K562 (cell line): ENCODE measurements around the gene TMEM208. TPM values are rescaled to one million over a fixed set of nuclear protein-coding genes. Genes with fewer than 3 reads are reported as not detected.
A peak's percentile ranks its signal among the peaks of the same experiment; 100 is the strongest.

ENCODE experiments used
- ADNP ChIP-seq: fragments of 200-800 bp; sonication (Bioruptor generic); IDR thresholded peaks from 2 replicates; pipeline ENCODE4 v1.6.1; 2016; ENCODE audit warnings: missing genetic modification characterization, missing compliant biosample characterization
- DACH1 ChIP-seq: fragments of 450-650 bp; IDR thresholded peaks from 2 replicates; pipeline ENCODE4 v1.6.1; 2018; ENCODE audit not compliant: partially characterized antibody
- EZH2 ChIP-seq: IDR thresholded peaks from 2 replicates; pipeline ENCODE4 v1.6.1; 2012; ENCODE audit warnings: low read depth, mild to moderate bottlenecking, inconsistent platforms, low read length, borderline replicate concordance
- FOXP1 ChIP-seq: sonication (generic); formaldehyde crosslinking; IDR thresholded peaks from 2 replicates; pipeline ENCODE4 v1.8.0; 2022; ENCODE audit warnings: mild to moderate bottlenecking, missing genetic modification reagents
- GABPB2 ChIP-seq: fragments of 250-450 bp; sonication (Bioruptor Pico); conservative IDR thresholded peaks from 2 replicates; pipeline ENCODE4 v1.5.1; 2021; ENCODE audit warnings: mild to moderate bottlenecking
- HDGF ChIP-seq: fragments of 450-650 bp; IDR thresholded peaks from 2 replicates; pipeline ENCODE4 v1.6.1; 2016
- HNRNPL ChIP-seq: fragments of 200-400 bp; formaldehyde crosslinking; IDR thresholded peaks from 2 replicates; pipeline ENCODE4 v1.6.1; 2017; ENCODE audit warnings: low read depth, mild to moderate bottlenecking, low read length
- KAT7 ChIP-seq: sonication (generic); formaldehyde crosslinking; IDR thresholded peaks from 2 replicates; pipeline ENCODE4 v1.8.0; 2022; ENCODE audit warnings: missing genetic modification reagents, mild to moderate bottlenecking, borderline replicate concordance
- KDM5B ChIP-seq: fragments of 200-600 bp; sonication (generic); IDR thresholded peaks from 2 replicates; pipeline ENCODE4 v1.6.1; 2012; ENCODE audit warnings: low read depth, mild to moderate bottlenecking, moderate library complexity, low read length, control low read depth, inconsistent platforms; ENCODE audit not compliant: insufficient replicate concordance
- NFIX ChIP-seq: fragments of 250-450 bp; sonication (Bioruptor Pico); IDR thresholded peaks from 2 replicates; pipeline ENCODE4 v1.4.0; 2020; ENCODE audit warnings: low read depth, mild to moderate bottlenecking, moderate library complexity
- POLR2AphosphoS2 ChIP-seq: IDR thresholded peaks from 2 replicates; pipeline ENCODE4 v1.6.1; 2012; ENCODE audit warnings: low read length, improper control_type of control experiment
- POLR2B ChIP-seq: fragments of 450-650 bp; IDR thresholded peaks from 2 replicates; pipeline ENCODE4 v1.6.1; 2018; ENCODE audit warnings: low read depth; ENCODE audit not compliant: partially characterized antibody
- POLR2H ChIP-seq: IDR thresholded peaks from 2 replicates; pipeline ENCODE4 v1.6.1; 2016; ENCODE audit warnings: missing genetic modification characterization, low read depth, mild to moderate bottlenecking, control low read depth, missing compliant biosample characterization, moderate library complexity
- POLR3G ChIP-seq: IDR thresholded peaks from 2 replicates; pipeline ENCODE4 v1.6.1; 2011; ENCODE audit not compliant: insufficient read length, insufficient replicate concordance; ENCODE audit errors: extremely low read depth
- RBFOX2 ChIP-seq: fragments of 200-400 bp; formaldehyde crosslinking; IDR thresholded peaks from 2 replicates; pipeline ENCODE4 v1.6.1; 2017; ENCODE audit warnings: low read depth, mild to moderate bottlenecking, low read length, moderate library complexity
- RFX7 ChIP-seq: fragments of 250-450 bp; sonication (Bioruptor Pico); IDR thresholded peaks from 2 replicates; pipeline ENCODE4 v1.5.1; 2021; ENCODE audit warnings: mild to moderate bottlenecking
- RUNX1 ChIP-seq: sonication (generic); IDR thresholded peaks from 2 replicates; pipeline ENCODE4 v1.6.1; 2016; ENCODE audit warnings: antibody characterized with exemption, low read depth
- SMARCE1 ChIP-seq: fragments of 450-650 bp; IDR thresholded peaks from 2 replicates; pipeline ENCODE4 v1.7.1; 2016; ENCODE audit warnings: mild to moderate bottlenecking
- SNIP1 ChIP-seq: fragments of 450-650 bp; IDR thresholded peaks from 2 replicates; pipeline ENCODE4 v1.7.1; 2017; ENCODE audit warnings: low read depth, mild to moderate bottlenecking
- TCF3 ChIP-seq: sonication (generic); formaldehyde crosslinking; IDR thresholded peaks from 2 replicates; pipeline ENCODE4 v1.4.0; 2020; ENCODE audit warnings: mild to moderate bottlenecking, missing genetic modification reagents
- TEAD2 ChIP-seq: fragments of 450-650 bp; IDR thresholded peaks from 2 replicates; pipeline ENCODE4 v1.6.1; 2016; ENCODE audit warnings: missing genetic modification characterization, control low read depth, missing compliant biosample characterization
- ZBTB7A ChIP-seq: IDR thresholded peaks from 2 replicates; pipeline ENCODE4 v1.6.1; 2011; ENCODE audit warnings: low read depth, mild to moderate bottlenecking, low read length, moderate library complexity, borderline replicate concordance; ENCODE audit not compliant: control insufficient read depth
- ZNF121 ChIP-seq: sonication (generic); formaldehyde crosslinking; conservative IDR thresholded peaks from 2 replicates; pipeline ENCODE4 v1.8.0; 2022; ENCODE audit warnings: missing genetic modification reagents
- ZNF431 ChIP-seq: sonication (generic); formaldehyde crosslinking; IDR thresholded peaks from 2 replicates; pipeline ENCODE4 v1.8.0; 2022; ENCODE audit warnings: mild to moderate bottlenecking, missing genetic modification reagents
- ZNF445 ChIP-seq: fragments of 250-450 bp; sonication (Bioruptor Pico); IDR thresholded peaks from 2 replicates; pipeline ENCODE4 v1.4.0; 2020; ENCODE audit warnings: low read depth, mild to moderate bottlenecking, moderate library complexity
- ZNF655 ChIP-seq: fragments of 250-450 bp; sonication (Bioruptor Pico); IDR thresholded peaks from 2 replicates; pipeline ENCODE4 v1.5.0; 2021
- ZNF780A ChIP-seq: fragments of 250-450 bp; sonication (Bioruptor Pico); IDR thresholded peaks from 2 replicates; pipeline ENCODE4 v1.5.0; 2021; ENCODE audit warnings: mild to moderate bottlenecking
- polyA plus RNA-seq, 8 experiments: library from polyadenylated mRNA; depleted of rRNA in 4 of 8; stranded (reverse) in 5 of 8; unstranded in 3 of 8; fragments of >200 nt; fragmentation: Nextera tagmentation in 2 of 8; fragmentation: Illumina TruSeq in 1 of 8; extraction: Ambion mirVana in 2 of 8; extraction: Trizol in 1 of 8; gene quantifications; 2 replicates each; pipeline versions ENCODE4 v1.2.1 to v1.2.3, GENCODE V29; 2011 to 2014; ENCODE audit warnings: inconsistent platforms in 1 of 8, missing spikeins in 1 of 8
- total RNA-seq, 7 experiments: library from RNA; depleted of rRNA in 6 of 7; stranded (reverse); fragments of >200 nt in 6 of 7; fragmentation: Illumina TruSeq in 2 of 7; extraction: Trizol in 2 of 7; gene quantifications; 2 replicates each; pipeline versions ENCODE4 v1.2.1 to v1.2.3, GENCODE V29; 2011 to 2021; ENCODE audit warnings: low replicate concordance in 1 of 7
- TF ChIP-seq, protein P1 (sequence below): fragments of 450-650 bp; IDR thresholded peaks from 2 replicates; pipeline ENCODE4 v1.6.1; 2016; ENCODE audit warnings: missing biosample characterization, missing genetic modification characterization

TMEM208 gene
- total and polyA plus RNA-seq, 9 of the 15 experiments (the other 6 are each of a cell fraction or from before 2014, with no cell fraction given) = 31.8 to 239 (median 54.3) TPM

- TF ChIP-seq ZNF121 = 0 out of 2 replicates have a peak, but pooled peaks have one; percentile 5
- TF ChIP-seq POLR2H (tag) = no peak
- TF ChIP-seq ZNF780A (CRISPR knock-in tag) = no peak
- peak; percentile 65; the same call in 1 of the 2 replicates for TF ChIP-seq TEAD2
- TF ChIP-seq FOXP1 (CRISPR knock-in tag) = 0 out of 2 replicates have a peak, but pooled peaks have one; percentile 71
- peak; percentile 40 for TF ChIP-seq POLR2B
- no peak for TF ChIP-seq HNRNPL
- peak; percentile 58; the same call in 1 of the 2 replicates for TF ChIP-seq KAT7 (CRISPR knock-in tag)
- TF ChIP-seq ZNF445 (CRISPR knock-in tag) = no peak
- TF ChIP-seq ZNF431 (CRISPR knock-in tag) = peak; percentile 5; the same call in 1 of the 2 replicates
- no peak for TF ChIP-seq HDGF
- TF ChIP-seq DACH1 = peak; percentile 44
- peak; percentile 35 for TF ChIP-seq KDM5B
- no peak for TF ChIP-seq POLR3G
- no peak for TF ChIP-seq ADNP
- peak; percentile 97 for TF ChIP-seq ZBTB7A
- no peak for TF ChIP-seq RUNX1
- TF ChIP-seq, protein P1, sequence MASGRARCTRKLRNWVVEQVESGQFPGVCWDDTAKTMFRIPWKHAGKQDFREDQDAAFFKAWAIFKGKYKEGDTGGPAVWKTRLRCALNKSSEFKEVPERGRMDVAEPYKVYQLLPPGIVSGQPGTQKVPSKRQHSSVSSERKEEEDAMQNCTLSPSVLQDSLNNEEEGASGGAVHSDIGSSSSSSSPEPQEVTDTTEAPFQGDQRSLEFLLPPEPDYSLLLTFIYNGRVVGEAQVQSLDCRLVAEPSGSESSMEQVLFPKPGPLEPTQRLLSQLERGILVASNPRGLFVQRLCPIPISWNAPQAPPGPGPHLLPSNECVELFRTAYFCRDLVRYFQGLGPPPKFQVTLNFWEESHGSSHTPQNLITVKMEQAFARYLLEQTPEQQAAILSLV (tag) = no peak
- TF ChIP-seq POLR2AphosphoS2 = no peak
- no peak for TF ChIP-seq ZNF655 (CRISPR knock-in tag)
- TF ChIP-seq SMARCE1 = peak; percentile 42; the same call in 1 of the 2 replicates
- no peak for TF ChIP-seq SNIP1
- no peak for TF ChIP-seq EZH2
- no peak for TF ChIP-seq NFIX
- no peak for TF ChIP-seq GABPB2 (CRISPR knock-in tag)
- TF ChIP-seq TCF3 = peak; percentile 33; the same call in 1 of the 2 replicates
- peak; percentile 90 for TF ChIP-seq RBFOX2
- no peak for TF ChIP-seq RFX7 (CRISPR knock-in tag)
These were observed 19.3 kb downstream of the TMEM208 start (continued) for GRCh38 chr16:67246081-67246755.
